ENCODE results near the gene PDP2.

GRCh38 chr16:66902648-66903543, 22.6 kb downstream of the PDP2 start:
- TF ChIP-seq, protein P1, sequence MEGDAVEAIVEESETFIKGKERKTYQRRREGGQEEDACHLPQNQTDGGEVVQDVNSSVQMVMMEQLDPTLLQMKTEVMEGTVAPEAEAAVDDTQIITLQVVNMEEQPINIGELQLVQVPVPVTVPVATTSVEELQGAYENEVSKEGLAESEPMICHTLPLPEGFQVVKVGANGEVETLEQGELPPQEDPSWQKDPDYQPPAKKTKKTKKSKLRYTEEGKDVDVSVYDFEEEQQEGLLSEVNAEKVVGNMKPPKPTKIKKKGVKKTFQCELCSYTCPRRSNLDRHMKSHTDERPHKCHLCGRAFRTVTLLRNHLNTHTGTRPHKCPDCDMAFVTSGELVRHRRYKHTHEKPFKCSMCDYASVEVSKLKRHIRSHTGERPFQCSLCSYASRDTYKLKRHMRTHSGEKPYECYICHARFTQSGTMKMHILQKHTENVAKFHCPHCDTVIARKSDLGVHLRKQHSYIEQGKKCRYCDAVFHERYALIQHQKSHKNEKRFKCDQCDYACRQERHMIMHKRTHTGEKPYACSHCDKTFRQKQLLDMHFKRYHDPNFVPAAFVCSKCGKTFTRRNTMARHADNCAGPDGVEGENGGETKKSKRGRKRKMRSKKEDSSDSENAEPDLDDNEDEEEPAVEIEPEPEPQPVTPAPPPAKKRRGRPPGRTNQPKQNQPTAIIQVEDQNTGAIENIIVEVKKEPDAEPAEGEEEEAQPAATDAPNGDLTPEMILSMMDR (IDR thresholded peaks at IDR 0.05), result no peak
- TF ChIP-seq POLR2AphosphoS5 (IDR thresholded peaks at IDR 0.05), result no peak
- no peak for TF ChIP-seq POLR2A (IDR thresholded peaks at IDR 0.05)

Data from transverse colon (tissue), 4 donors.